ENCODE measurements around the gene PDIK1L.

Gene PDIK1L

GRCh38 chr1:26155370-26156284 is 44.0 kb downstream of the PDIK1L start:
- DNase-seq, result no peak

- no peak for DNase-seq
Observed at GRCh38 chr1:26156285-26157038, 44.8 kb downstream of the PDIK1L start.

DNA sequence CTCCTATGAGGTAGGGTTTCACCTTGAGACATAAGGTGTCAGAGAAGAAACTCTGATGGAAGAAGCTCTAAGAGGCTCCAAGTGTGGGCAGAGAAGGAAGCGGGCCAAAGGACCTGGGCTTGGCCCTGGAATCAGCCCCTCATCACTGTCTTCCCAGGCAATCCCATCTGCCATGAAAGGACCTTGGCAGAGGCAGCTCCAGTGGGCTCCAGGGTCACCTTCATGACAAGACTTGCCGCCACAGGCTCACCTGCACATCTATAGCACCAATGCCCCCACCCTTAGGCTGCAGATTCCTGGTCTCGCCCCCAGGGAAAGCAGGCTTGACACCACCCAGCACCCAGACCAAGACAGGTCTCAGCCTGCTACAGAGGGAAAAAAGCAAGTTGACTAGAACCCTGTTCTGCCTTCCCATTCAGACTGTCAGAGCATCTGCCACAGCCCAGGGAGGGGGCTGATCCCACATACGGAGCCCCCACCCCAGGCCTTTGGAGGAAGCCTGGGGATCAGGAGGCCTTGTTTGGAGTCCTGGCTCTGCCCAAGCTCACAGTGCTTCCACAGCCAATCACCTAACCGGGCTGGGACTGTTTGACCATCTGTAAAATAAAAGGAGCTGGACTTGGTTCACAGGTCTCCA is 46.8 kb downstream of the PDIK1L start:
- DNase-seq, result no peak

DNA sequence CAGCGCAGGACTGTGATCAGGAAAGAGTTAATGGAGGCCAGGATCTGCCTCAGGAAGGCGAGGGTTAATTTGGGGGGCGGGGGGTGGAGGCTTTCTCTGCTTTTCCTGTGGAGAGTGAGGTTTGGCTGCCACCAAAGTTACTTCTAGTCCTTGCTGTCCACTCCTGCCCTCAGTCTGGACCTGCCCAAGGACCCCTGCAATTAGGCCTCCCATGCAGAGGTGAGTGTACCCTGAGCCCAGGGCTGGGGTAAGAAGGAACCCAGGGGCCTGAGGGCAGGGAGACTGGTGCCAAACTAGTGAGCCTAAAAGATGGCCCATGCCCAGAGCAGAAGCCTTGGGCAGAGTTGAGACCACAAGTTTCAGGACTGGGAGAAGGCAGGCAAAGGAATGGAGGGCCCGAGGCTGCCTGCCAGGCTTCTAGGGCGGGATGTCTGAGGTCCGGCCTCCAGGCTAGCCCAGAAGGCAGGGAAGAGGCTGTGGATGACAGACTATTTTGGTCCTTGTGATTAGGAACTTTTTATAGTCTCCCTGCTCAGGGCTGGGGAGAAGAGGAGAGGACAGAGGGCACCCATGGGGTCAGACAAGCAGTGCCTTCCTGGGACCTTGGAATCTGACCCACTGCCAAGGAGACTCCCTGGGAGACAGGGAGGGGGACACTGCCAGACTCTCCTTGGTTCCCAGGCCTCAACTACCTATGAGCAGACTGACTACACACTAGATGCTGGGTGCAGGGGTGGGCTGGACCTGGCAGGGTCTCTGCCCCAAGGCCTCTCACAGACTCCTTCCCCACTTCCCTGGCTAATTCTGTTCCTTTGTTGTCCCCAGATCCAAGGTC is 47.5 kb downstream of the PDIK1L start, which contains the start of gene FAM110D:
FAM110D (plus strand) TSS at position 172 of the 835 bp plus-strand sequence. CDS start 2,213 bp downstream, outside the sequence.
- no peak for DNase-seq

- DNase-seq, result no peak
Observed at GRCh38 chr1:26159743-26160039, 48.1 kb downstream of the PDIK1L start.

- no peak for DNase-seq
Observed at GRCh38 chr1:26160527-26161414, 49.1 kb downstream of the PDIK1L start.

- DNase-seq, result peak; percentile 55
Observed at GRCh38 chr1:26161415-26162219, 50.0 kb downstream of the PDIK1L start.

DNA sequence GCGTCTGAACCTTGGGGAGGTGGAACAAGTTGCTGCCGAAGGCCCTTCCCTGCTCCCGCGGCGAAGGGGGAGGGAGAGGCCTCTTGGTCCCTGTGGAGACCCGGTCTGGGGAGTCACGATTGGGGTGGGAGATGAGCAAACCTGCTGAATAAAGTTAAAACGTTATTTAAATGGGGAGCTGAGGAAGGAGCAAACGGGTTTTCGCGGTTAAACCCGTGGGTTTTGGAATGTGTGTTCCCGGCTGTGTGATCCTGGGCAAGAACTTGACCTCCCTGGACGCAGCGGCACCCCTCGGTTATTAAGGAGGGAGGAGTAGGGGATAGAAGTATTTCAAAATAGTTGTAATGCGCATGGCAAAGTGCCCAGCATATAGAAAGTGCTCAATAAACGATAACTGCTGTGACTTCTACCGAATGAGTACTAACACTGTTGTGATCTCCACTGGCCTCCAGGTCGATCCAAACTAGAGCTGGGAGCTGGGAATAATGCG is 50.6 kb downstream of the PDIK1L start:
- DNase-seq, result no peak

DNA sequence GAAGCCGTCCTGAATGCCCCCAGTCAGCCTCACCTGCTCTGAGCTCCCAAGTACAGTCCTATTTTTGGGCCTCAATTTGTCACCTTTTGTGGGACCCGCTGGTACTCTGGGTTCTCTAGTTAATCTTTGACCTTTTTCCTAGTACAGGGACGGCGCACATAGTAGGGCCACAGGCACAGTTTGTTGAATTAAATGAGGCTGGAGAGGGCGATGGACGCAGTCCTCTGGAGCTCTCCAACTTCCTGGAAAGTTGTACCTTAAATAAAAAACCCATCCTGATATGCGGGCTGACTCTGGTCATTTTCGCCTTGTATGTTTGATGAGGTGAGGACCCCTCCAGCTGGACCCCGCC is 52.0 kb downstream of the PDIK1L start:
- DNase-seq, result no peak

DNA sequence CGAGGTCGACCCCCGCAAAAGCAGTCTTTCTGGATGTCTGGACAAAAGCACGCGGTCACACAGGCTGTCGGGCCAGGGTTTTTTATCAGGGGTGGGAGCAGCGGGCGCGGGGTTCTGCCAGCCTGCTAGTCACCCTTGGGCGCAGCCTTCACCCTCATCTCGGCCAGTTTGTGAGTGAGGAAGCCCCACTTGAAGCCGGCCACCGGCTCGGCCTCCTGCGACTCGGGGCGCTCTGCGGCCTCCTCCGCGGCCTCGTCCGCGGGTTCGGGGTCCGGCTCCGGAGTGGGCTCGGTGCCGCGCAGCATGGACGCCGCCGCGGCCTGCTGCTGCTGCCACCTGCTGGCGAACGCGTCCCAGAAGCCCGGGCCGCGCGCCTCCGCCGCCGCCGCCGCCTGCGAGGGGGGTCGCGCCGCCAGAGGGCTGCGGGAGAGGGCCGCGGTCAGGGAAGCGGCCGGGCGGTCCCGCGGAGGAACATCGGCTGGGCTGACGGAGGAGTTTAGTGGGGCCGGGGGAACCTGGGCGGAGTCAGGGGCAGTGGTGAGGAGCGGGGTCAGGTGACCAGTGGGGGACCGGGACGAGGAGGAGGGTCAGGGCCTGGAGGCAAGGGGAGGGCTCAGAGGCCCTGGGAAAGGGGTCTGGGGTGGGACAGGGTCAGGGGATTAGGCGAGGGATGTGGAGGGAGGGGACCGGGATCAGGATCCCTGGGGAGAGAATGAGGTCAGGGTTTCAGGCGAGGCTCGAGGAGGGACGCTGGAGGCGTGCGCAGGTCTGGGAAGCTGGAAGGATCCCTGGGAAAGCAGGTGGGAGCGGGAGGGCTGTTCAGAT is 52.6 kb downstream of the PDIK1L start:
- peak; percentile 30 for DNase-seq

GRCh38 chr1:26164861-26165842 is 53.5 kb downstream of the PDIK1L start:
- no peak for DNase-seq

DNA sequence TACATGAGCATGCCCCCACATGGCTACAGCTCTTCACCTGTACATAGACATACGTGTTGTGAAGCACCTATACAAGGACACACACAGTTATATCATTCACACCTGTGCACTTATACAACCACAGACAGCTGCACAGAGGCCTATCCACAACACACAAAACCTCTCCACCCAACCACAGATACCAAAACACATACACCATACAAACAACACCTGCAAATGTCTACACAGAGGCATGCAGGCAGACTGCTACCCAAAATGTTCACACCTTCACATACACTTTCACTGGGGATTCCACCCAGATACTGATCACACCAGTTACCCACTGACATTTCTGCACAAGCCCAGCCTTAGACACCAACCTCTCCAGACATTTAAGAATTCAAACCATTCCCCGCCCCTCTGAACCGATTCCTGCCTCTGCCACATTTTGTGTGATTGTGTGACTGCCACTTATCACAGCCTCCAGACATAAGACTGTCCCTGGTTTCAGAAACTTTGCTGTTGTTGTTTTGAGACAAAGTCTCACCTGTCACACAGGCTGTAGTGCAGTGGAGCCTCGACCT is 55.2 kb downstream of the PDIK1L start:
- DNase-seq, result no peak

- DNase-seq, result no peak
Observed at GRCh38 chr1:26168410-26169197, 57.0 kb downstream of the PDIK1L start, which contains the start of gene C1orf232. Gene C1orf232 (minus strand): TSS chr1:26168963. CDS start chr1:26168499, 464 bp downstream.

DNA sequence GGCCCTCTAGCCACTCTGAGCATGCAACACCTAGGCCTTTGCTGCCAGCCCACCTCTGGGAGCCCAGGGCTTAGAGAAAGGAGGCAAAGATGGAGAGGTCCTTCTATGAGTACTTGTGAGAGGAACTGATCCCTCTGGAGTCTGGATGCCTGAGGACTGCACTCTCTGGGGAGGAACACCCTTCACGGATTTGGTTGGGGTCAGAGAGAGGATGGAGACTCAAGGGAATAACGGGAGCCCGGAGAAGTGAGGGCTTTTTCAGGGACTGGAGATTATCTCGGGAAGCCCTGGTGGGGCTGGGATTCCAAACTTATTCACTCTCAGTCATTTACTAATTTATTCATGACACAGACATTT is 57.6 kb downstream of the PDIK1L start:
- DNase-seq, result no peak

DNA sequence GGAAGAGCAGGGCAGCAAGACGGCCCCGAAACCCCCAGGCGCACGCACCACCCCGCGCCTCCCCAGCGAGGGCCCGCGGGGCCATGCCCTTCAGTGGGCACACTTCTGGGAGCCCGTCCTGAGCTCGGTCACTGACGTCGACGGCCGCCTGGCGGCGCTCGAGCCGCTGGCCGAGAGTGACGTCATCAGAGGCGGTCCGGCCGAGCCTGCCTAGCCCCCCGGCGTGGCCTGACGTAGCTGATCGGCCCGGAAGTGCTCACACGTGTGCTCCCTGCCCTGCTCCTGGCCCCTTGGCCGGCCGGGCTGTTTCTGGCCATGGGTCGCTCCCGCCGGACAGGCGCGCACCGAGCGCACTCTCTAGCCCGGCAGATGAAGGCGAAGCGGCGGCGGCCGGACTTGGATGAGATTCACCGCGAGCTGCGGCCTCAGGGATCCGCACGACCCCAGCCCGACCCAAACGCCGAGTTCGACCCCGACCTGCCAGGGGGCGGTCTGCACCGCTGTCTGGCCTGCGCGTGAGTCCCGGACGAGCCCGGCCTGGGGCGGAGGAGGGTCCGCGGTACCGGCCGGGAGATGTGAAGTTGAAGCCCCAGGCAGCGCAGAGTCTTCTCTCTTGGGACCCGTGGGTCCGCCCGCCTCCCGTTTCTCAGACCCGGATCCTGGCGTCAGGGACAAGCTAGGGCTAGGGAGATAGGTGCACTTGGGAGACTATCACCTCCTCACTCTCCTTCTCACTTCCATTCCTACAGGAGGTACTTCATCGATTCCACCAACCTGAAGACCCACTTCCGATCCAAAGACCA is 58.2 kb downstream of the PDIK1L start, which contains the start of gene ZNF593:
ZNF593 (plus strand) TSS at position 240 of the 803 bp plus-strand sequence; CDS start at position 316, 76 bp downstream.
- peak; percentile 89 for DNase-seq

DNA sequence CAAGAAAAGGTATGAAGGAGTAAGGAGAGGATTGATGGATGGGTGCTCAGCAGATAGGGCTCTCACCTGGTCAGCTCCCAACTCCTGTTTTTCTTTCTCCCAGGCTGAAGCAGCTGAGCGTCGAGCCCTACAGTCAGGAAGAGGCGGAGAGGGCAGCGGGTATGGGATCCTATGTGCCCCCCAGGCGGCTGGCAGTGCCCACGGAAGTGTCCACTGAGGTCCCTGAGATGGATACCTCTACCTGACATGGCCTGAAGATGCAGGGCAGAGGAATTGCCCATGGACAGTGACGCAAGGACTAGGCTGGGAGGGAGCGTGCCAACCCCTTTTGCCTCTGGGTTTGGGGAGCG is 58.8 kb downstream of the PDIK1L start:
- no peak for DNase-seq
